NCI-H2081 (cell line): Measurements from ENCODE around the gene TM7SF2.

Source experiments
- DNase-seq, 2 experiments: peaks; one replicate each; lab custom pipeline; 2025; lab: John Stamatoyannopoulos, UW

The TM7SF2 gene

GRCh38 chr11:65090628-65091027 is 21.0 kb upstream of the TM7SF2 start:
- DNase-seq, result no peak

GRCh38 chr11:65095427-65095826 is 16.2 kb upstream of the TM7SF2 start:
- DNase-seq, result no peak

GRCh38 chr11:65095974-65096806 is 15.5 kb upstream of the TM7SF2 start, which contains the start of gene VPS51:
Gene VPS51 (plus strand): TSS chr11:65096214. CDS start chr11:65096251, 37 bp downstream.
- peak; percentile 85 to 93 for DNase-seq

- DNase-seq, result no peak
Measured at GRCh38 chr11:65096926-65097325, 14.7 kb upstream of the TM7SF2 start.

- DNase-seq, result no peak
Measured at GRCh38 chr11:65100674-65101350, 10.9 kb upstream of the TM7SF2 start.

- DNase-seq, result peak in 1 of 2 experiments; percentile 10
Measured at GRCh38 chr11:65102142-65103095, 9.3 kb upstream of the TM7SF2 start.

GRCh38 chr11:65103476-65103875 is 8.2 kb upstream of the TM7SF2 start:
- DNase-seq, result no peak

- DNase-seq, result no peak
Measured at GRCh38 chr11:65104628-65105027, 7.0 kb upstream of the TM7SF2 start.

- DNase-seq, result no peak
Measured at GRCh38 chr11:65107078-65107477, 4.6 kb upstream of the TM7SF2 start.

- DNase-seq, result no peak
Measured at GRCh38 chr11:65107751-65108468, 3.8 kb upstream of the TM7SF2 start.

GRCh38 chr11:65108469-65109123 is 3.1 kb upstream of the TM7SF2 start:
- no peak for DNase-seq

GRCh38 chr11:65109231-65110198 is 2.2 kb upstream of the TM7SF2 start:
- no peak for DNase-seq

GRCh38 chr11:65110354-65110861 is 1.3 kb upstream of the TM7SF2 start:
- peak; percentile 68 to 78 for DNase-seq

- DNase-seq, result no peak
Measured at GRCh38 chr11:65111159-65111743, 421 bp upstream of the TM7SF2 start.

- DNase-seq, result peak; percentile 50 to 55
Measured at GRCh38 chr11:65112546-65113360, 1.1 kb downstream of the TM7SF2 start.

- no peak for DNase-seq
Measured at GRCh38 chr11:65113361-65113756, 1.7 kb downstream of the TM7SF2 start.

GRCh38 chr11:65113839-65114238 is 2.2 kb downstream of the TM7SF2 start:
- no peak for DNase-seq

- DNase-seq, result no peak
Measured at GRCh38 chr11:65114538-65115171, 3.0 kb downstream of the TM7SF2 start.
